Stimulated activated CD4-positive, alpha-beta T cell treated with anti-CD3 and anti-CD28 coated beads, Interleukin-15, amount 100 ng/mL, for 24 hours (primary cell): ENCODE data around the gene KRTAP4-12.
"Not testable (repeated sequence)": the region's sequence is repeated elsewhere in the genome, so short reads cannot be mapped to it uniquely, and the experiment has no call there.

ENCODE experiments used
- DNase-seq: peaks from one replicate; pipeline ENCODE4 v3.0.0-alpha.2; 2020

KRTAP4-12 gene

GRCh38 chr17:41123292-41123990, 541 bp downstream of the KRTAP4-12 start:
- not testable (repeated sequence) for DNase-seq

GRCh38 chr17:41121742-41122141, 2.2 kb downstream of the KRTAP4-12 start:
- DNase-seq = no peak

GRCh38 chr17:41119696-41120690, 4.0 kb downstream of the KRTAP4-12 start:
- DNase-seq = not testable (repeated sequence)

- DNase-seq = no peak
Observed at GRCh38 chr17:41118721-41119120, 5.3 kb downstream of the KRTAP4-12 start.

GRCh38 chr17:41117846-41118386, 6.1 kb downstream of the KRTAP4-12 start, which contains the start of gene KRTAP4-11:
TSS of gene KRTAP4-11 (minus strand) at chr17:41118373. CDS start at chr17:41118315, 58 bp downstream.
- DNase-seq = not testable (repeated sequence)

GRCh38 chr17:41116297-41116696, 7.7 kb downstream of the KRTAP4-12 start:
- no peak for DNase-seq

GRCh38 chr17:41111151-41111885, 12.7 kb downstream of the KRTAP4-12 start:
- no peak for DNase-seq

GRCh38 chr17:41108728-41109386, 15.1 kb downstream of the KRTAP4-12 start:
- DNase-seq = not testable (repeated sequence)

GRCh38 chr17:41107941-41108450, 16.0 kb downstream of the KRTAP4-12 start:
- no peak for DNase-seq

GRCh38 chr17:41105347-41105746, 18.6 kb downstream of the KRTAP4-12 start, which contains the start of gene KRTAP4-9:
TSS of gene KRTAP4-9 (plus strand) at chr17:41105389. CDS start at chr17:41105389, 0 bp downstream.
- DNase-seq = not testable (repeated sequence)

- not testable (repeated sequence) for DNase-seq
Observed at GRCh38 chr17:41104386-41105038, 19.5 kb downstream of the KRTAP4-12 start.

GRCh38 chr17:41103896-41104295, 20.1 kb downstream of the KRTAP4-12 start:
- no peak for DNase-seq

- DNase-seq = no peak
Observed at GRCh38 chr17:41101586-41102259, 22.3 kb downstream of the KRTAP4-12 start, which contains the start of gene KRTAP4-16. TSS of gene KRTAP4-16 (minus strand) at chr17:41102209. CDS start at chr17:41102209, 0 bp downstream.

- not testable (repeated sequence) for DNase-seq
Observed at GRCh38 chr17:41099682-41100480, 24.1 kb downstream of the KRTAP4-12 start.

GRCh38 chr17:41098481-41098880, 25.5 kb downstream of the KRTAP4-12 start:
- DNase-seq = no peak

- no peak for DNase-seq
Observed at GRCh38 chr17:41098042-41098441, 25.9 kb downstream of the KRTAP4-12 start, which contains the start of gene KRTAP4-8. TSS of gene KRTAP4-8 (minus strand) at chr17:41098142. CDS start at chr17:41098084, 58 bp downstream.

GRCh38 chr17:41096055-41096454, 27.9 kb downstream of the KRTAP4-12 start:
- no peak for DNase-seq

- DNase-seq = not testable (repeated sequence)
Observed at GRCh38 chr17:41088760-41089352, 35.1 kb downstream of the KRTAP4-12 start.
